Measurements from ENCODE around the gene FHIT.

GRCh38 chr3:60573494-60573893 lies 677.8 kb downstream of the FHIT start:
- TF ChIP-seq YY1 (IDR thresholded peaks at IDR 0.05; ENCODE audit: low read depth) (no peak), POLR2AphosphoS5 (IDR thresholded peaks at IDR 0.05; ENCODE audit: low read depth, low read length) (no peak), CTCF (IDR thresholded peaks at IDR 0.05) (no peak), SIN3A (IDR thresholded peaks at IDR 0.05; ENCODE audit: borderline replicate concordance, low read depth, low read length) (no peak), FOXM1 (IDR thresholded peaks at IDR 0.05; ENCODE audit: low read depth) (no peak)
